Measurements from ENCODE around the gene SMS. TPM values are rescaled to one million over a fixed set of nuclear protein-coding genes. Genes with fewer than 3 reads are reported as not detected.

SMS gene
- total RNA-seq, 1 donor from 2014 or later: 187 TPM

DNA sequence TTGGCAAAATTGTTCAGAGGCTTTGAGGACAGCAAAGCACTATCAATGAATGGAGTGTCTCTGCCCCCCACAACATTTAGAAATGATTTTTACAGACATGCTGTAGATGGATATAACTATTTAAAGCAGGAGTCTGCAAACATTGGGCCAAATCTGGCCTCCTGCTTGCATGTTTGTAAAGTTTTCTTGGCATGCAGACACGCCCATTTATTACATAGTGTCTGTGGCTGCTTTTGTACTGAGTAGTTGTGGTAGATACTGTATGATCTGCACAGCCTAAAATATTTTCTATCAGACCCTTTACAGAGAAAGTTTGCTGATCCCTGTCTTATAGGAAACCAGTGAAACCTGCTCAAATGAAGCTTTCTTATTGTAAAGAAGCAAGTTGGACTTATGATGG, 46.1 kb downstream of the SMS start:
- no peak overlapping the region for H3K4me3 ChIP-seq (ENCODE audit: insufficient read depth, low read depth, low read length)
- no peaks in the 10 kb centered on the region for H3K9me3 Mint-ChIP-seq (ENCODE audit: unreplicated experiment)
- no peak overlapping the region for H3K4me3 Mint-ChIP-seq (ENCODE audit: unreplicated experiment)
- peaks cover 11% of the 10 kb centered on the region for H3K36me3 ChIP-seq (ENCODE audit: insufficient read depth, low read length)
- peaks cover 2% of the 10 kb centered on the region for H3K36me3 Mint-ChIP-seq (ENCODE audit: low read depth, unreplicated experiment)
- no peaks in the 10 kb centered on the region for H3K79me2 ChIP-seq (ENCODE audit: insufficient read depth, low read length)
- no peak overlapping the region for H3K27ac Mint-ChIP-seq (ENCODE audit: unreplicated experiment)
- H3K9me3 ChIP-seq (ENCODE audit: insufficient read depth, low read depth, low read length): no peaks in the 10 kb centered on the region
- H2AFZ ChIP-seq (ENCODE audit: low read depth, low read length): no peak overlapping the region
- H3K4me2 ChIP-seq (ENCODE audit: low read length): no peak overlapping the region
- H3K4me1 Mint-ChIP-seq (ENCODE audit: low read depth, unreplicated experiment): peaks cover 3% of the 10 kb centered on the region
- FAIRE-seq (peak; percentile 83), DNase-seq (ENCODE audit: low read depth) (peak; percentile 45)
- H3K9ac ChIP-seq (ENCODE audit: low read length): no peak overlapping the region
- H3K27ac ChIP-seq (ENCODE audit: low read depth, low read length): no peak overlapping the region
- no peaks in the 10 kb centered on the region for H3K4me1 ChIP-seq (ENCODE audit: insufficient read depth, low read length)
- no peaks in the 10 kb centered on the region for H3K27me3 ChIP-seq (ENCODE audit: insufficient read depth, low read length)
- H4K20me1 ChIP-seq (ENCODE audit: insufficient read depth, low read length): no peaks in the 10 kb centered on the region
- H3K27me3 Mint-ChIP-seq (ENCODE audit: low read depth, unreplicated experiment): no peaks in the 10 kb centered on the region
- TF ChIP-seq EZH2 (IDR thresholded peaks at IDR 0.05; ENCODE audit: insufficient read depth, low read length): no peak
- TF ChIP-seq, protein P1, sequence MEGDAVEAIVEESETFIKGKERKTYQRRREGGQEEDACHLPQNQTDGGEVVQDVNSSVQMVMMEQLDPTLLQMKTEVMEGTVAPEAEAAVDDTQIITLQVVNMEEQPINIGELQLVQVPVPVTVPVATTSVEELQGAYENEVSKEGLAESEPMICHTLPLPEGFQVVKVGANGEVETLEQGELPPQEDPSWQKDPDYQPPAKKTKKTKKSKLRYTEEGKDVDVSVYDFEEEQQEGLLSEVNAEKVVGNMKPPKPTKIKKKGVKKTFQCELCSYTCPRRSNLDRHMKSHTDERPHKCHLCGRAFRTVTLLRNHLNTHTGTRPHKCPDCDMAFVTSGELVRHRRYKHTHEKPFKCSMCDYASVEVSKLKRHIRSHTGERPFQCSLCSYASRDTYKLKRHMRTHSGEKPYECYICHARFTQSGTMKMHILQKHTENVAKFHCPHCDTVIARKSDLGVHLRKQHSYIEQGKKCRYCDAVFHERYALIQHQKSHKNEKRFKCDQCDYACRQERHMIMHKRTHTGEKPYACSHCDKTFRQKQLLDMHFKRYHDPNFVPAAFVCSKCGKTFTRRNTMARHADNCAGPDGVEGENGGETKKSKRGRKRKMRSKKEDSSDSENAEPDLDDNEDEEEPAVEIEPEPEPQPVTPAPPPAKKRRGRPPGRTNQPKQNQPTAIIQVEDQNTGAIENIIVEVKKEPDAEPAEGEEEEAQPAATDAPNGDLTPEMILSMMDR (IDR thresholded peaks at IDR 0.05; ENCODE audit: insufficient read depth, low read depth, low read length): no peak

DNA sequence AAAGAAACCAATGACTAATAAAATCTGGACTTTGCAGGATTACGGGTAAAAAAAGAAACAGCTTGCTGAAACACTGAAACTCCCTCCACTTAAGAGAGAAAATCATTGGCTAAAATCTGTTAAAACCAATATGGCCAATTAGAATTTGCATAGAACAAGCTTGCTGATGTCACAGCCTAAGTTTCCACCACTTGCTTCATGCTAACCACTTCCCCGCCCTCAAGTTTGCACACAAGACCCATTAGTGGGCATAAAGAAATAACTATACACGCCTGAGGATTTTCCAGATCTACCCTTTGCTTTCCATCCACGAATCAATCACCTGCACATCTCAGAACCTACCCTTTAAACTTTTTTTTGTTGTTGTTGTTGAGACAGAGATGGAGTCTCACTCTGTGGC, 48.9 kb downstream of the SMS start:
- Histone ChIP-seq H3K79me2 (ENCODE audit: insufficient read depth, low read length) (no peaks in the 10 kb centered on the region), H3K27me3 (ENCODE audit: insufficient read depth, low read length) (no peaks in the 10 kb centered on the region), H3K27ac (ENCODE audit: low read depth, low read length) (no peak overlapping the region), H3K4me1 (ENCODE audit: insufficient read depth, low read length) (no peaks in the 10 kb centered on the region), H3K9ac (ENCODE audit: low read length) (no peak overlapping the region), H3K36me3 (ENCODE audit: insufficient read depth, low read length) (peaks cover 14% of the 10 kb centered on the region), H2AFZ (ENCODE audit: low read depth, low read length) (no peak overlapping the region), H3K4me3 (ENCODE audit: insufficient read depth, low read depth, low read length) (no peak overlapping the region), H3K4me2 (ENCODE audit: low read length) (no peak overlapping the region), H3K9me3 (ENCODE audit: insufficient read depth, low read depth, low read length) (no peaks in the 10 kb centered on the region), H4K20me1 (ENCODE audit: insufficient read depth, low read length) (no peaks in the 10 kb centered on the region)
- no peak for DNase-seq (ENCODE audit: low read depth)
- Mint-ChIP-seq H3K27me3 (ENCODE audit: low read depth, unreplicated experiment) (no peaks in the 10 kb centered on the region), H3K27ac (ENCODE audit: unreplicated experiment) (no peak overlapping the region), H3K36me3 (ENCODE audit: low read depth, unreplicated experiment) (peaks cover 2% of the 10 kb centered on the region), H3K4me3 (ENCODE audit: unreplicated experiment) (no peak overlapping the region), H3K9me3 (ENCODE audit: unreplicated experiment) (no peaks in the 10 kb centered on the region), H3K4me1 (ENCODE audit: low read depth, unreplicated experiment) (peaks cover 3% of the 10 kb centered on the region)
- TF ChIP-seq EZH2 (IDR thresholded peaks at IDR 0.05; ENCODE audit: insufficient read depth, low read length): no peak
- TF ChIP-seq, protein P1 (IDR thresholded peaks at IDR 0.05; ENCODE audit: insufficient read depth, low read depth, low read length): no peak
- no peak for FAIRE-seq

GRCh38 chrX:21990832-21991231, 50.3 kb downstream of the SMS start:
- Histone ChIP-seq H4K20me1 (ENCODE audit: insufficient read depth, low read length) (no peaks in the 10 kb centered on the region), H3K27ac (ENCODE audit: low read depth, low read length) (no peak overlapping the region), H3K79me2 (ENCODE audit: insufficient read depth, low read length) (no peaks in the 10 kb centered on the region), H3K4me2 (ENCODE audit: low read length) (no peak overlapping the region), H3K27me3 (ENCODE audit: insufficient read depth, low read length) (no peaks in the 10 kb centered on the region), H3K36me3 (ENCODE audit: insufficient read depth, low read length) (peaks cover 16% of the 10 kb centered on the region), H3K4me1 (ENCODE audit: insufficient read depth, low read length) (no peaks in the 10 kb centered on the region), H3K9ac (ENCODE audit: low read length) (no peak overlapping the region), H3K4me3 (ENCODE audit: insufficient read depth, low read depth, low read length) (no peak overlapping the region), H3K9me3 (ENCODE audit: insufficient read depth, low read depth, low read length) (no peaks in the 10 kb centered on the region), H2AFZ (ENCODE audit: low read depth, low read length) (no peak overlapping the region)
- DNase-seq (ENCODE audit: low read depth) (no peak), FAIRE-seq (no peak)
- Mint-ChIP-seq H3K4me3 (ENCODE audit: unreplicated experiment) (no peak overlapping the region), H3K27ac (ENCODE audit: unreplicated experiment) (no peak overlapping the region), H3K27me3 (ENCODE audit: low read depth, unreplicated experiment) (no peaks in the 10 kb centered on the region), H3K36me3 (ENCODE audit: low read depth, unreplicated experiment) (no peaks in the 10 kb centered on the region), H3K4me1 (ENCODE audit: low read depth, unreplicated experiment) (peaks cover 3% of the 10 kb centered on the region), H3K9me3 (ENCODE audit: unreplicated experiment) (no peaks in the 10 kb centered on the region)
- TF ChIP-seq EZH2 (IDR thresholded peaks at IDR 0.05; ENCODE audit: insufficient read depth, low read length): no peak
- TF ChIP-seq, protein P1 (IDR thresholded peaks at IDR 0.05; ENCODE audit: insufficient read depth, low read depth, low read length): no peak

Measured in astrocyte (in vitro differentiated cells and primary cell).